Muscle of back (tissue), 11 donors: Measurements from ENCODE around the gene RASD2. TPM values are rescaled to one million over a fixed set of nuclear protein-coding genes. Genes with fewer than 3 reads are reported as not detected.
A peak's percentile ranks its signal among the peaks of the same experiment; 100 is the strongest.

Experiments used
- DNase-seq, 3 donors: peaks; one replicate each; pipeline versions ENCODE4 v3.0.0 to v3.0.0-alpha.2; 2013
- polyA plus RNA-seq, 10 donors: library from polyadenylated mRNA; unstranded; fragments of 120-200 nt; gene quantifications; one replicate each; pipeline ENCODE4 v1.2.1, GENCODE V29; 2013; ENCODE audit not compliant: insufficient read length in 10 of 10

The RASD2 gene
- polyA plus RNA-seq, 10 donors, result 7.6 to 17.1 (median 15.4) TPM

- no peak for DNase-seq
These were observed 23.4 kb upstream of the RASD2 start for GRCh38 chr22:35517207-35517606.

- no peak for DNase-seq
These were observed 22.7 kb upstream of the RASD2 start for GRCh38 chr22:35517769-35518530.

GRCh38 chr22:35518811-35519210 is 21.8 kb upstream of the RASD2 start:
- no peak for DNase-seq

- DNase-seq, result no peak
These were observed 21.2 kb upstream of the RASD2 start for GRCh38 chr22:35519306-35520000.

GRCh38 chr22:35521358-35522224 is 19.0 kb upstream of the RASD2 start:
- DNase-seq, result no peak

GRCh38 chr22:35522225-35523149 is 18.1 kb upstream of the RASD2 start:
- no peak for DNase-seq

- no peak for DNase-seq
These were observed 17.3 kb upstream of the RASD2 start for GRCh38 chr22:35523167-35523947.

- peak in 2 of 3 donors; percentile 59 to 81 for DNase-seq
These were observed 15.5 kb upstream of the RASD2 start for GRCh38 chr22:35524966-35525686.

- DNase-seq, result no peak
These were observed 14.8 kb upstream of the RASD2 start for GRCh38 chr22:35525687-35526332.

GRCh38 chr22:35526333-35526979 is 14.2 kb upstream of the RASD2 start:
- peak in 1 of 3 donors; percentile 57 for DNase-seq

GRCh38 chr22:35528927-35529326 is 11.7 kb upstream of the RASD2 start:
- no peak for DNase-seq

GRCh38 chr22:35530700-35531099 is 9.9 kb upstream of the RASD2 start:
- DNase-seq, result no peak

- no peak for DNase-seq
These were observed 9.4 kb upstream of the RASD2 start for GRCh38 chr22:35531202-35531601.

GRCh38 chr22:35531676-35532075 is 9.0 kb upstream of the RASD2 start:
- no peak for DNase-seq

- no peak for DNase-seq
These were observed 7.1 kb upstream of the RASD2 start for GRCh38 chr22:35533365-35534029.

- no peak for DNase-seq
These were observed 6.5 kb upstream of the RASD2 start for GRCh38 chr22:35534091-35534490.

GRCh38 chr22:35537232-35537631 is 3.4 kb upstream of the RASD2 start:
- no peak for DNase-seq

GRCh38 chr22:35538801-35539321 is 1.8 kb upstream of the RASD2 start:
- no peak for DNase-seq
